HCT116 (cell line): Measurements from ENCODE around the gene RCAN2. TPM values are rescaled to one million over a fixed set of nuclear protein-coding genes. Genes with fewer than 3 reads are reported as not detected.

ENCODE experiments used
- ATAC-seq: fragments of 200-7000 bp; cut with Tn5 transposase; 2 replicates; pipeline ENCODE4 v1.9.1; 2020; ENCODE audit warnings: mild to moderate bottlenecking, moderate library complexity
- BruUV-seq: library from RNA; stranded (reverse); fragments of 400-500 nt; replicated peaks from 2 replicates; lab custom pipeline; 2021; lab: Mats Ljungman, UMichigan
- CTCF ChIA-PET: fragments of 300-600 bp; sonication (Branson Sonifier 250); formaldehyde crosslinking; loops from one replicate; lab custom pipeline; 2021; ENCODE audit warnings: antibody characterized with exemption; lab: Charles Lee
- POLR2A ChIA-PET: fragments of 300-600, 350-600 bp; sonication (Branson Sonifier 250); formaldehyde crosslinking; loops from one replicate; lab custom pipeline; 2021; ENCODE audit warnings: antibody characterized with exemption; lab: Charles Lee
- RAD21 ChIA-PET, 2 experiments: fragments of 300-600 bp; sonication (Branson Sonifier 250); formaldehyde crosslinking; loops; one replicate each; lab custom pipeline; 2023; ENCODE audit warnings: low total read pairs in 2 of 2; ENCODE audit not compliant: uncharacterized antibody in 2 of 2, unreplicated experiment in 2 of 2, low non-redundant PET in 1 of 2; lab: Charles Lee
- DNase-seq: peaks from one replicate; pipeline ENCODE4 v3.0.0-alpha.2; 2010; ENCODE audit warnings: low read depth, low spot score
- H2AFZ ChIP-seq: fragments of 200-600 bp; shearing (Covaris generic), sonication (generic); 2 replicates; pipeline ENCODE4 v1.6.1; 2017; ENCODE audit warnings: low read depth, mixed run types, mixed read lengths, antibody characterized with exemption, low read length; ENCODE audit not compliant: poor library complexity, severe bottlenecking
- H3K27ac ChIP-seq: 2 replicates; pipeline ENCODE4 v1.5.1; 2012; ENCODE audit warnings: low read depth, low read length
- H3K27me3 ChIP-seq: fragments of 200-600 bp; sonication (generic); 2 replicates; pipeline ENCODE4 v1.6.1; 2016; ENCODE audit warnings: mixed run types, low read length, mixed read lengths; ENCODE audit not compliant: insufficient read depth
- H3K36me3 ChIP-seq, 2 experiments: fragments of 200-500 bp in 1 of 2; fragments of 200-600 bp in 1 of 2; sonication (Bioruptor generic) in 1 of 2; sonication (generic) in 1 of 2; 2 replicates each; pipeline versions ENCODE4 v1.5.1 to v1.6.1; 2014 to 2016; ENCODE audit warnings: low read length in 2 of 2, inconsistent platforms in 1 of 2, mixed read lengths in 1 of 2, mixed run types in 1 of 2; ENCODE audit not compliant: insufficient read depth in 2 of 2, control insufficient read depth in 1 of 2
- H3K4me1 ChIP-seq, 2 experiments: fragments of 200-600 bp in 1 of 2; sonication (generic) in 1 of 2; 2 replicates each; pipeline versions ENCODE4 v1.5.1 to v1.6.1; 2012 to 2017; ENCODE audit warnings: low read length in 2 of 2, inconsistent platforms in 1 of 2, mild to moderate bottlenecking in 1 of 2, mixed read lengths in 1 of 2, mixed run types in 1 of 2, moderate library complexity in 1 of 2; ENCODE audit not compliant: insufficient read depth in 2 of 2, control insufficient read depth in 1 of 2
- H3K4me2 ChIP-seq: fragments of 200-600 bp; sonication (generic); 2 replicates; pipeline ENCODE4 v1.6.1; 2017; ENCODE audit warnings: mixed run types, low read length, mixed read lengths
- H3K4me3 ChIP-seq, 2 experiments: fragments of 200-600 bp in 1 of 2; sonication (generic) in 1 of 2; replicated peaks in 1 of 2; 2 replicates each; pipeline ENCODE4 v1.5.1; 2011 to 2016; ENCODE audit warnings: low read length in 2 of 2, control low read depth in 1 of 2, low read depth in 1 of 2, mild to moderate bottlenecking in 1 of 2, mixed read lengths in 1 of 2, mixed run types in 1 of 2
- H3K79me2 ChIP-seq: fragments of 200-600 bp; sonication (generic); 2 replicates; pipeline ENCODE4 v1.6.1; 2017; ENCODE audit warnings: mild to moderate bottlenecking, mixed run types, low read length, moderate library complexity, mixed read lengths; ENCODE audit not compliant: insufficient read depth
- H3K9ac ChIP-seq: fragments of 200-600 bp; sonication (generic); 2 replicates; pipeline ENCODE4 v1.6.1; 2016; ENCODE audit warnings: low read length, mixed read lengths
- H3K9me2 ChIP-seq: fragments of 200-600 bp; sonication (generic), shearing (Covaris generic); 2 replicates; pipeline ENCODE4 v1.6.1; 2017; ENCODE audit warnings: mixed run types, mild to moderate bottlenecking, moderate library complexity; ENCODE audit not compliant: insufficient read depth
- H3K9me3 ChIP-seq, 2 experiments: fragments of 200-500 bp in 1 of 2; fragments of 200-600 bp in 1 of 2; sonication (Bioruptor generic) in 1 of 2; sonication (generic) in 1 of 2; 2 replicates each; pipeline ENCODE4 v1.6.1; 2014 to 2017; ENCODE audit warnings: low read length in 2 of 2, mixed read lengths in 2 of 2, inconsistent platforms in 1 of 2, low read depth in 1 of 2, mild to moderate bottlenecking in 1 of 2, mixed run types in 1 of 2, moderate library complexity in 1 of 2; ENCODE audit not compliant: control insufficient read depth in 1 of 2, insufficient read depth in 1 of 2
- H4K20me1 ChIP-seq: fragments of 200-600 bp; sonication (generic), shearing (Covaris generic); 2 replicates; pipeline ENCODE4 v1.6.1; 2017; ENCODE audit warnings: mixed run types, mild to moderate bottlenecking, moderate library complexity; ENCODE audit not compliant: insufficient read depth
- EGR1 ChIP-seq: IDR thresholded peaks from 2 replicates; pipeline ENCODE4 v1.6.1; 2012; ENCODE audit warnings: low read depth
- EZH2 ChIP-seq: fragments of 200-600 bp; sonication (generic); IDR thresholded peaks from 2 replicates; pipeline ENCODE4 v1.6.1; 2017; ENCODE audit warnings: antibody characterized with exemption, mixed run types
- FOSL1 ChIP-seq: IDR thresholded peaks from 2 replicates; pipeline ENCODE4 v1.6.1; 2012; ENCODE audit warnings: low read depth
- POLR2AphosphoS5 ChIP-seq: IDR thresholded peaks from 2 replicates; pipeline ENCODE4 v1.6.1; 2011; ENCODE audit warnings: mild to moderate bottlenecking, low read depth, low read length, moderate library complexity
- ZNF274 ChIP-seq: fragments of 200-500 bp; sonication (Bioruptor generic); IDR thresholded peaks from 2 replicates; pipeline ENCODE4 v1.6.1; 2014; ENCODE audit warnings: mild to moderate bottlenecking, low read depth, low read length, inconsistent platforms
- intact Hi-C: fragments of 100-400 bp; cut with micrococcal nuclease; formaldehyde crosslinking; loops from 2 replicates; pipeline ENCODE4 v1.10.0; 2022
- total RNA-seq: library from RNA; stranded (reverse); gene quantifications from one replicate; pipeline ENCODE4 v1.2.1, GENCODE V29; 2021; ENCODE audit not compliant: unreplicated experiment
- TF ChIP-seq, protein P1 (sequence below): IDR thresholded peaks from 2 replicates; pipeline ENCODE4 v1.6.1; 2012
- TF ChIP-seq, protein P2 (sequence below): IDR thresholded peaks from 2 replicates; pipeline ENCODE4 v1.6.1; 2011; ENCODE audit warnings: mild to moderate bottlenecking, low read length, moderate library complexity; ENCODE audit not compliant: insufficient replicate concordance; ENCODE audit errors: extremely low read depth
- TF ChIP-seq, protein P3 (sequence below), 3 experiments: fragments of 200-600 bp in 1 of 3; sonication (generic) in 1 of 3; IDR thresholded peaks in 2 of 3; conservative IDR thresholded peaks in 1 of 3; 2 replicates each; pipeline ENCODE4 v1.5.1; 2012 to 2017; ENCODE audit warnings: low read depth in 2 of 3, low read length in 2 of 3, antibody characterized with exemption in 1 of 3, borderline replicate concordance in 1 of 3, control low read depth in 1 of 3, mild to moderate bottlenecking in 1 of 3, mixed read lengths in 1 of 3, mixed run types in 1 of 3, moderate library complexity in 1 of 3; ENCODE audit not compliant: insufficient read depth in 1 of 3

Gene RCAN2
- total RNA-seq, 1 experiment from 2014 or later, result 0.57 TPM

DNA sequence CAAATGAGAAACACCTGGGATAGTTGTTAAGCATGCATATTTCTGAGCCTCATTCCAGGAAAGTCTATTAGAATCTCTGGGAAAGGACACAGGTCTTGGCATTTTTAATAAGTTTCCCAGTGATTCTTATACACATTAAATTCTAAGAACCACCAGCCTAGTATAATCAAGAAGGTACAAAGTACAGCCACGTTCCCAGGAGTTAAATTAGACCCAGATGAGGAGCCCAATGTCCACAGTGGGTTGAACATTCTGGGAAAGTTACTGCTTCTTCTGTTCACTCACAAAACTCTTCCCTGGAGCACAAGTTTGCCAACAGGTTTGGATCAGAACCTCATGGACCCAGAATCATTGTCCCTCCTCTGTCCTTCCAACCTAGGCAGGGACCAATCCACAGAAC lies 90.4 kb downstream of the RCAN2 start:
- CTCF ChIA-PET, result no interaction called here
- TF ChIP-seq, protein P1, sequence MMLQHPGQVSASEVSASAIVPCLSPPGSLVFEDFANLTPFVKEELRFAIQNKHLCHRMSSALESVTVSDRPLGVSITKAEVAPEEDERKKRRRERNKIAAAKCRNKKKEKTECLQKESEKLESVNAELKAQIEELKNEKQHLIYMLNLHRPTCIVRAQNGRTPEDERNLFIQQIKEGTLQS, result no peak
- TF ChIP-seq POLR2AphosphoS5, result no peak
- no peak for TF ChIP-seq ZNF274
- TF ChIP-seq, all 23 proteins: peak for 0
- Histone ChIP-seq H2AFZ (no peak overlapping the region), H3K27me3 (0 out of 2 replicates have a peak, but pooled peaks cover 4% of the 10 kb centered on the region), H3K27ac (no peak overlapping the region), H3K9me2 (no peaks in the 10 kb centered on the region), H3K4me1 (no peaks in the 10 kb centered on the region), H3K4me3 (no peak overlapping the region), H4K20me1 (no peaks in the 10 kb centered on the region), H3K36me3 (no peaks in the 10 kb centered on the region), H3K9ac (no peak overlapping the region), H3K4me2 (no peak overlapping the region), H3K79me2 (no peaks in the 10 kb centered on the region), H3K9me3 (no peaks in the 10 kb centered on the region)
- BruUV-seq, result no TSS peak
- DNase-seq (no peak), ATAC-seq (no peak)
- POLR2A ChIA-PET, result no interaction called here
- RAD21 ChIA-PET, result no interaction called here
- intact Hi-C loops, result no loop called here

DNA sequence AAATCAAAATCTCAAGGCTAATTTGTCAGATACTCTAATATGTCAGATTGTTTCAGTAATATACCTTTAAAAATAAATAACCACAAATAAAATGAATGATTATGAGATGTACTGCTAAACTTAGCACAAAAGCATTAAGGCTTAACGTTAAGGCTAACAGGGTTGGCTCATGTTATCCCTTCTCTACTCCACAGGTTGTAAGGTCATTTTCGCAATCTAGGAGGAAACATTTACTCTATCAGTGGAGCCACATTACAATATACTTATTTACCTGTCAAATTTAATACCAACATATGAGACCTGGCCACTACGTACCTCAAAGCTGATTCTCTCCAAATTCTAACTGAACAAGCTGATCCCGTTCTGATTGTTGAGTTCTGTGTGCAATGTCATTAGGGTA lies 95.7 kb downstream of the RCAN2 start:
- intact Hi-C loops, result no loop called here
- H4K20me1 ChIP-seq, result no peaks in the 10 kb centered on the region
- no peak for DNase-seq
- no TSS peak for BruUV-seq
- H3K36me3 ChIP-seq, result no peaks in the 10 kb centered on the region
- no peak overlapping the region for H2AFZ ChIP-seq
- H3K9ac ChIP-seq, result no peak overlapping the region
- ChIA-PET RAD21 (no interaction called here), CTCF (interaction anchor here (1.4 kb wide), 1 partner anchor 15 kb away, joined by 4 read pairs; no protein-coding TSS in a partner anchor), POLR2A (no interaction called here)
- H3K4me3 ChIP-seq, result no peak overlapping the region
- H3K27ac ChIP-seq, result no peak overlapping the region
- ATAC-seq, result no peak
- H3K9me2 ChIP-seq, result no peaks in the 10 kb centered on the region
- H3K4me2 ChIP-seq, result no peak overlapping the region
- TF ChIP-seq, protein P2, sequence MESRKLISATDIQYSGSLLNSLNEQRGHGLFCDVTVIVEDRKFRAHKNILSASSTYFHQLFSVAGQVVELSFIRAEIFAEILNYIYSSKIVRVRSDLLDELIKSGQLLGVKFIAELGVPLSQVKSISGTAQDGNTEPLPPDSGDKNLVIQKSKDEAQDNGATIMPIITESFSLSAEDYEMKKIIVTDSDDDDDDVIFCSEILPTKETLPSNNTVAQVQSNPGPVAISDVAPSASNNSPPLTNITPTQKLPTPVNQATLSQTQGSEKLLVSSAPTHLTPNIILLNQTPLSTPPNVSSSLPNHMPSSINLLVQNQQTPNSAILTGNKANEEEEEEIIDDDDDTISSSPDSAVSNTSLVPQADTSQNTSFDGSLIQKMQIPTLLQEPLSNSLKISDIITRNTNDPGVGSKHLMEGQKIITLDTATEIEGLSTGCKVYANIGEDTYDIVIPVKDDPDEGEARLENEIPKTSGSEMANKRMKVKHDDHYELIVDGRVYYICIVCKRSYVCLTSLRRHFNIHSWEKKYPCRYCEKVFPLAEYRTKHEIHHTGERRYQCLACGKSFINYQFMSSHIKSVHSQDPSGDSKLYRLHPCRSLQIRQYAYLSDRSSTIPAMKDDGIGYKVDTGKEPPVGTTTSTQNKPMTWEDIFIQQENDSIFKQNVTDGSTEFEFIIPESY, result no peak
- TF ChIP-seq, protein P3, sequence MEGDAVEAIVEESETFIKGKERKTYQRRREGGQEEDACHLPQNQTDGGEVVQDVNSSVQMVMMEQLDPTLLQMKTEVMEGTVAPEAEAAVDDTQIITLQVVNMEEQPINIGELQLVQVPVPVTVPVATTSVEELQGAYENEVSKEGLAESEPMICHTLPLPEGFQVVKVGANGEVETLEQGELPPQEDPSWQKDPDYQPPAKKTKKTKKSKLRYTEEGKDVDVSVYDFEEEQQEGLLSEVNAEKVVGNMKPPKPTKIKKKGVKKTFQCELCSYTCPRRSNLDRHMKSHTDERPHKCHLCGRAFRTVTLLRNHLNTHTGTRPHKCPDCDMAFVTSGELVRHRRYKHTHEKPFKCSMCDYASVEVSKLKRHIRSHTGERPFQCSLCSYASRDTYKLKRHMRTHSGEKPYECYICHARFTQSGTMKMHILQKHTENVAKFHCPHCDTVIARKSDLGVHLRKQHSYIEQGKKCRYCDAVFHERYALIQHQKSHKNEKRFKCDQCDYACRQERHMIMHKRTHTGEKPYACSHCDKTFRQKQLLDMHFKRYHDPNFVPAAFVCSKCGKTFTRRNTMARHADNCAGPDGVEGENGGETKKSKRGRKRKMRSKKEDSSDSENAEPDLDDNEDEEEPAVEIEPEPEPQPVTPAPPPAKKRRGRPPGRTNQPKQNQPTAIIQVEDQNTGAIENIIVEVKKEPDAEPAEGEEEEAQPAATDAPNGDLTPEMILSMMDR (IDR thresholded peaks at IDR 0.05 in 2 of 3, conservative IDR thresholded peaks at IDR 0.05 in 1 of 3; ENCODE audit: borderline replicate concordance in 1 of 3, insufficient read depth in 1 of 3, low read depth in 2 of 3, low read length in 2 of 3), result no peak
- TF ChIP-seq EZH2, result no peak
- TF ChIP-seq FOSL1, result no peak
- no peak for TF ChIP-seq EGR1
- TF ChIP-seq, all 23 proteins: peak for 0
- 0 out of 2 replicates have a peak, but pooled peaks cover 4% of the 10 kb centered on the region for H3K27me3 ChIP-seq
- no peaks in the 10 kb centered on the region for H3K79me2 ChIP-seq
- no peaks in the 10 kb centered on the region for H3K9me3 ChIP-seq
- H3K4me1 ChIP-seq, result no peaks in the 10 kb centered on the region
